GM15510 (cell line): ENCODE data around the gene TMEM169.

Source experiments
- POLR2A ChIP-seq: IDR thresholded peaks from 3 replicates; pipeline ENCODE4 v1.6.1; 2011; ENCODE audit warnings: borderline replicate concordance; ENCODE audit not compliant: insufficient read length; ENCODE audit errors: extremely low read depth

Gene TMEM169

GRCh38 chr2:216121255-216121654 is 39.5 kb downstream of the TMEM169 start:
- no peak for TF ChIP-seq POLR2A

GRCh38 chr2:216126943-216127342 is 45.2 kb downstream of the TMEM169 start:
- no peak for TF ChIP-seq POLR2A

DNA sequence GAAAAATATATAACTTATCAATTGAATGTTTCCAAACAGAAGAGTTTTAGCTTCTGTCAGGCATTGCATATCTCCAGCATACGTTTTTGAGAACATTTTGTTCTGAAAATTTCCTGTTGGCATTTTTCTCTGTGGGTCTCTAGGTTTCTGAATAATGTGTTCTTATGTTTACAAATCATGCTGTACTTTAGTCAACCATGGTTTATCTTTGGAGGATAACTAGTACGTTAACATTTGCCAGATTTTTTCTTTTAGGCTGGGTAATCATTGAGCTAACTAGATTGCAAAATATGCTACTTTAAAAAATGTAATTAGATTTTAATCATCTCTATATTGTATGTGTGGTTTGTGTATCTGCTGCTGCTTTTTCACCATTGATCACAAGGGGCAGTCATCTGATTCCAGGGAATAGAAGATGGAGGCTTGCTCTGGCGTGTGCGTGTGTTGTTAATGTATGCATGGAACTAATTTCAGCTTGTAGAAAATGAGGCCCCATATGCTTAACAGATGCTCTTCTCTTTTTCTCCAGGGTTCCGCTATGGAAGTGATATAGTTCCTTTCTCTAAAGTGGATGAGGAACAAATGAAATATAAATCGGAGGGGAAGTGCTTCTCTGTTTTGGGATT is 48.7 kb downstream of the TMEM169 start:
- TF ChIP-seq POLR2A, result no peak

GRCh38 chr2:216131175-216131926 is 49.6 kb downstream of the TMEM169 start:
- TF ChIP-seq POLR2A, result no peak

GRCh38 chr2:216132585-216132984 is 50.9 kb downstream of the TMEM169 start:
- no peak for TF ChIP-seq POLR2A

DNA sequence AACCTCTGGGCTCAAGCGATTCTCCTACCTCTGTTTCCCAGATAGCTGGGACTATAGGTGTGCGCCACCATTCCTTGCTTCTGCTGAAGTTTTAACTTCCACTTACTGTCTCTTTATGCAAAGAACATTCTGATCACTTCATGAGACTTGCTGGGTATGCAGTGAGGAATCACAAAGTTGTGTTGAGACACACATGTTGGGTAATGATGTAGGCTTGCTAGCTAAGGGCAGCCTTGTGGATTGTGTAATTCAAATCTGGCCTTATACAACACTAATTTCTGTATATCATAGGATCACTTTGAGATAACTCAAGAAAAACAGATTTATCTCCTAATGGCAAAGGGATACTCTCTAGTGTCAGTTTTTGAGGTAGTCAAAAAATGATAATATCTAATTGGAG is 51.7 kb downstream of the TMEM169 start:
- no peak for TF ChIP-seq POLR2A

- TF ChIP-seq POLR2A, result no peak
Observed at GRCh38 chr2:216134958-216135541, 53.3 kb downstream of the TMEM169 start.

GRCh38 chr2:216139884-216140283 is 58.2 kb downstream of the TMEM169 start:
- TF ChIP-seq POLR2A, result no peak

GRCh38 chr2:216142540-216142939 is 60.8 kb downstream of the TMEM169 start:
- TF ChIP-seq POLR2A, result no peak

GRCh38 chr2:216144372-216144771 is 62.7 kb downstream of the TMEM169 start:
- no peak for TF ChIP-seq POLR2A

GRCh38 chr2:216144857-216145256 is 63.1 kb downstream of the TMEM169 start:
- TF ChIP-seq POLR2A, result no peak

GRCh38 chr2:216146573-216146972 is 64.9 kb downstream of the TMEM169 start:
- TF ChIP-seq POLR2A, result no peak

DNA sequence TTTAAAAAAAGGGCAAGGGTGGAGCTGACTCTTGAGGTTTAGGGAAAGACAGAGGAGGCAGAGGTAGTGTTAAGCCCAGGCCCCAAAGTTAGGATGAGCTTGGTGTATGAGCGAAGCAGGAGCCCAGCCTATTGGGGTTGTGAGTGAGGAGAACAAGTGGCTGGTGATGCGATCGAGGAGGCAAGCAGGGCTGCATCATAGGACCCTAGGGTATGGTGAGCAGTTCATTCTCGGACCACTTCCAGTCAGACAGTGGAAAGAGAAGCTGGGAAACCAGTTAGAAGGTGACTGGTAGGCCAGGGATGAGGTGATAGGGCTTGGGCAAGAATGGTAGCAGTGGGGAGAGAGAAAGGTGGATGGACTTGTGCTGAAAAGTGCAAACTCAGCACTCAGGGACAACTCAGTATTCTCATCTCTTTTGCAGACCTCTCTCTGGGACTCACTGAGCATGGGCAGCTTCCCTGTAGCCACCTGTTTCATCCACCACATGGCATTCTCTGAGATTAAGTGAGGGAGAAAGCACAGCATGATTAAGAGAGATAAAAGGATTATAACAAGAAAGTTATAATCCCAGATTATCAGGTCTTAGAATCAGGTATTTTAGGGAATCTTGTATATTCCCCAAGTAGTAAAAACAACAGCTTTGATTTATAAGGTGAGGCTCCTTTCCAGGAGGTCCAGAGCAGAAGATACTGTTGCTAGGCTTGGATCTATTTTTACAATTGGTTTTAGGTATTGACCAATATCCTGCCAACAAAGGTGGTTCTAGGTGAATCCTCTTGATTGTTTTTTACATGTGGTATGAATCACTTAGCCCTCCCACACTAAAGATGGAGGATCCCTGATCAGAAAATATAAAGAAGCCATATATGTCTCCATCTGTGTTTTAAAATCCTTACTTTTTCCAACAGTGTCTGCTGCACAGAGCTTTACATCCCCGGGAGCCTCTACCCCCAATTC is 65.7 kb downstream of the TMEM169 start:
- TF ChIP-seq POLR2A, result no peak

DNA sequence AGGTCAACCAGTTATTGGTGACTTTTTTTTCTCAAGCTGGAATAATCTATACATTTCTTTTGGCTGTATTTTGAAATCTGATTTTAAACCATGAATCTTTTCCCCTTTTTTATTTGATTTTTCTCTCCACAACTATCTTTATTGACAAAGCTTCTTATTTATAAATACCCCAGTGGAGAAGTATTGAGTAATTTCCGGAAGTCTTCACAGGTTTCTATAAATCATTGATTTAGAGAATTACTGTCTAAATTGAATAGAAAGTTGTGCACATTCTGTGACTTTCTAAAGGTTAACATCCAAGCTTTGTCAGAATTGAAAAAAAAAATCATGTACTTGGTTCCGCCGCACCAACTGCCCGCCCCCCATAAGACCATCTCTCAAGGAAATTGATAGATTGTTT is 67.3 kb downstream of the TMEM169 start:
- no peak for TF ChIP-seq POLR2A

GRCh38 chr2:216149741-216150140 is 68.0 kb downstream of the TMEM169 start:
- TF ChIP-seq POLR2A, result no peak
